ENCODE measurements around the gene BCKDHA.

GRCh38 chr19:41455936-41456335 is 58.3 kb downstream of the BCKDHA start:
- no peak for TF ChIP-seq CTCF (optimal IDR thresholded peaks at IDR 0.05 in 1 of 3, IDR thresholded peaks at IDR 0.05 in 1 of 3, conservative IDR thresholded peaks at IDR 0.05 in 1 of 3; ENCODE audit: extremely low read depth in 1 of 3, insufficient read depth in 2 of 3, low read length in 3 of 3)
- no peak for TF ChIP-seq EZH2 (IDR thresholded peaks at IDR 0.05; ENCODE audit: low read length)

Data from keratinocyte (primary cell).